HEK293 (cell line): ENCODE results near the gene ZSCAN22.

Experiments used
- BCL11B ChIP-seq: fragments of 450-650 bp; formaldehyde crosslinking; IDR thresholded peaks from 2 replicates; pipeline ENCODE4 v1.5.1; 2016; ENCODE audit warnings: low read depth, missing biosample characterization, missing genetic modification characterization
- FEZF1 ChIP-seq: fragments of 450-650 bp; formaldehyde crosslinking; IDR thresholded peaks from 2 replicates; pipeline ENCODE4 v1.5.1; 2016; ENCODE audit warnings: missing biosample characterization, missing genetic modification characterization
- GLI4 ChIP-seq: fragments of 450-650 bp; formaldehyde crosslinking; IDR thresholded peaks from 2 replicates; pipeline ENCODE4 v1.5.1; 2016; ENCODE audit warnings: missing biosample characterization, missing genetic modification characterization
- HIC1 ChIP-seq: fragments of 450-650 bp; formaldehyde crosslinking; IDR thresholded peaks from 2 replicates; pipeline ENCODE4 v1.5.1; 2016; ENCODE audit warnings: missing biosample characterization, missing genetic modification characterization
- KLF10 ChIP-seq: fragments of 450-650 bp; IDR thresholded peaks from 2 replicates; pipeline ENCODE4 v1.5.1; 2018; ENCODE audit warnings: missing biosample characterization, mild to moderate bottlenecking, missing genetic modification characterization
- KLF17 ChIP-seq: fragments of 450-650 bp; formaldehyde crosslinking; IDR thresholded peaks from 2 replicates; pipeline ENCODE4 v1.5.1; 2016; ENCODE audit warnings: missing biosample characterization, missing genetic modification characterization
- KLF7 ChIP-seq: fragments of 450-650 bp; formaldehyde crosslinking; IDR thresholded peaks from 2 replicates; pipeline ENCODE4 v1.5.1; 2016; ENCODE audit warnings: missing biosample characterization, missing genetic modification characterization, borderline replicate concordance
- PRDM10 ChIP-seq: fragments of 450-650 bp; formaldehyde crosslinking; IDR thresholded peaks from 2 replicates; pipeline ENCODE4 v1.5.1; 2016; ENCODE audit warnings: missing biosample characterization, missing genetic modification characterization
- REPIN1 ChIP-seq: fragments of 450-650 bp; formaldehyde crosslinking; IDR thresholded peaks from 2 replicates; pipeline ENCODE4 v1.5.1; 2017; ENCODE audit warnings: missing biosample characterization, missing genetic modification characterization, low read depth
- SP2 ChIP-seq: fragments of 450-650 bp; formaldehyde crosslinking; IDR thresholded peaks from 2 replicates; pipeline ENCODE4 v1.5.1; 2016; ENCODE audit warnings: missing biosample characterization, missing genetic modification characterization
- WT1 ChIP-seq: fragments of 450-650 bp; formaldehyde crosslinking; IDR thresholded peaks from 2 replicates; pipeline ENCODE4 v1.5.1; 2016; ENCODE audit warnings: missing biosample characterization, missing genetic modification characterization
- ZEB2 ChIP-seq: fragments of 450-650 bp; formaldehyde crosslinking; IDR thresholded peaks from 2 replicates; pipeline ENCODE4 v1.5.1; 2016; ENCODE audit warnings: missing biosample characterization, missing genetic modification characterization
- ZNF19 ChIP-seq: fragments of 450-650 bp; formaldehyde crosslinking; IDR thresholded peaks from 2 replicates; pipeline ENCODE4; 2016; ENCODE audit warnings: missing biosample characterization, missing genetic modification characterization, low read depth
- ZNF354C ChIP-seq: fragments of 450-650 bp; formaldehyde crosslinking; IDR thresholded peaks from 2 replicates; pipeline ENCODE4 v1.5.1; 2016; ENCODE audit warnings: missing biosample characterization, missing genetic modification characterization, low read depth, borderline replicate concordance
- ZNF391 ChIP-seq: fragments of 450-650 bp; formaldehyde crosslinking; IDR thresholded peaks from 2 replicates; pipeline ENCODE4 v1.5.1; 2016; ENCODE audit warnings: low read depth, missing biosample characterization, missing genetic modification characterization, borderline replicate concordance
- ZNF555 ChIP-seq: fragments of 450-650 bp; formaldehyde crosslinking; conservative IDR thresholded peaks from 2 replicates; pipeline ENCODE4 v1.5.1; 2017; ENCODE audit warnings: missing biosample characterization, mild to moderate bottlenecking, missing genetic modification characterization, inconsistent platforms
- ZNF596 ChIP-seq: fragments of 450-650 bp; IDR thresholded peaks from 2 replicates; pipeline ENCODE4 v1.5.0; 2018; ENCODE audit warnings: missing biosample characterization, mild to moderate bottlenecking, missing genetic modification characterization, moderate library complexity
- ZSCAN30 ChIP-seq: fragments of 450-650 bp; IDR thresholded peaks from 2 replicates; pipeline ENCODE4 v1.5.1; 2018; ENCODE audit warnings: missing biosample characterization, mild to moderate bottlenecking, missing genetic modification characterization, moderate library complexity
- TF ChIP-seq, protein P1 (sequence below): IDR thresholded peaks from 2 replicates; pipeline ENCODE4 v1.6.1; 2011; ENCODE audit warnings: mild to moderate bottlenecking, low read depth, low read length, borderline replicate concordance
- TF ChIP-seq, protein P2 (sequence below): fragments of 450-650 bp; formaldehyde crosslinking; IDR thresholded peaks from 2 replicates; pipeline ENCODE4 v1.5.1; 2016; ENCODE audit warnings: missing biosample characterization, missing genetic modification characterization
- TF ChIP-seq, protein P3 (sequence below): fragments of 450-650 bp; formaldehyde crosslinking; IDR thresholded peaks from 2 replicates; pipeline ENCODE4 v1.5.1; 2016; ENCODE audit warnings: missing biosample characterization, missing genetic modification characterization, borderline replicate concordance

Gene ZSCAN22

DNA sequence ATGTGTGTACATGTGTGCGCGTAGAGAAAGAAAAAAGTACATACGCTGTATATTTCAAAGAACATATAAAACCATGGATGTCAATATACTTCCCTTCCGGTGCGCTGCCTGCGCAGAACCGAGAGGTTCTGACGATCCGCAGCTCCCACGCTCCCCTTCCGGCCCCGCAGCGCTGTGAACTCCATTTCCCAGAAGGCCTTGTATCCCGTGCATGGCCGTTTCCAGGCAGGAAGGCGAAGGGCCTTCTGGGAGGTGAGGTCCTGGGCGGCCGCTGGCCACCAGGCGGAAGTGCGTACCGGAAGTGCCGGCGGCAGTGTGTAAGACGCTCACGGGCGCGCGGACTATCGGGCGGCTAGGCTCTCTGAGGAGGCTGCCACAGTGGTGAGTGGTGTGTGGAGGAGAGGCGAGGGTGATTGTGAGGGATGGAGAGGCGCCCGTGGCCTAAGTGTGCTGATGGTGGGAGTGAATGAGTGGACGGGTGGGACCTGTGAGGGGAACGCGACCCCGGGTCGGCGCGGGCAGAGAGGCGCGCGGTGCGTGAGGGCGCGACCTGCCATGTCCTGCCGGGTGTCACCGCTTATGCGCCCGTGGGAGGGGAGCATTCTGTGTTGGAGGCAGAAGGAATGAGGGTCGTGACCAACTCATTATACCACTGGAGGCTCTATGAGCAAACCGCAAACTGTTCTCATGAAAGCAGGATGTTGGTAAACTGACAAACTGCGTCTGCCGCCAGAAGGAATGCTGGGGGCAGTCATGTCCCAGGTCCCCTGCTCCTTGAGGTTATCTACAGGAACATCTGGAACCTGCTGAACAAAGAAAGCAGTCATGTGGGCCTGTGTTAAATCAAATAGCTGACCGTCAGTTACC, 21.5 kb upstream of the ZSCAN22 start, which contains the start of gene ERVK3-1 (continued):
- TF ChIP-seq REPIN1 (tag by site-specific recombination) (peak; percentile 94), ZNF555 (tag by site-specific recombination) (no peak), ZNF354C (tag by site-specific recombination) (no peak), KLF7 (peak; percentile 83; the same call in 1 of the 2 replicates), KLF10 (tag by site-specific recombination) (no peak), FEZF1 (tag by site-specific recombination) (peak; percentile 84), KLF17 (tag by site-specific recombination) (peak; percentile 74), HIC1 (tag by site-specific recombination) (peak; percentile 68; the same call in 1 of the 2 replicates), ZSCAN30 (0 out of 2 replicates have a peak, but pooled peaks have one; percentile 58), ZNF596 (tag by site-specific recombination) (no peak), GLI4 (tag by site-specific recombination) (peak; percentile 90; the same call in 1 of the 2 replicates), SP2 (tag by site-specific recombination) (peak; percentile 77), ZEB2 (tag by site-specific recombination) (peak; percentile 73), ZNF19 (no peak), BCL11B (tag by site-specific recombination) (peak; percentile 73; the same call in 1 of the 2 replicates), ZNF391 (peak; percentile 85; the same call in 1 of the 2 replicates), WT1 (0 out of 2 replicates have a peak, but pooled peaks have one; percentile 51), PRDM10 (tag by site-specific recombination) (peak; percentile 97)
- TF ChIP-seq, protein P1, sequence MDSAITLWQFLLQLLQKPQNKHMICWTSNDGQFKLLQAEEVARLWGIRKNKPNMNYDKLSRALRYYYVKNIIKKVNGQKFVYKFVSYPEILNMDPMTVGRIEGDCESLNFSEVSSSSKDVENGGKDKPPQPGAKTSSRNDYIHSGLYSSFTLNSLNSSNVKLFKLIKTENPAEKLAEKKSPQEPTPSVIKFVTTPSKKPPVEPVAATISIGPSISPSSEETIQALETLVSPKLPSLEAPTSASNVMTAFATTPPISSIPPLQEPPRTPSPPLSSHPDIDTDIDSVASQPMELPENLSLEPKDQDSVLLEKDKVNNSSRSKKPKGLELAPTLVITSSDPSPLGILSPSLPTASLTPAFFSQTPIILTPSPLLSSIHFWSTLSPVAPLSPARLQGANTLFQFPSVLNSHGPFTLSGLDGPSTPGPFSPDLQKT = peak; percentile 92
- TF ChIP-seq, protein P2, sequence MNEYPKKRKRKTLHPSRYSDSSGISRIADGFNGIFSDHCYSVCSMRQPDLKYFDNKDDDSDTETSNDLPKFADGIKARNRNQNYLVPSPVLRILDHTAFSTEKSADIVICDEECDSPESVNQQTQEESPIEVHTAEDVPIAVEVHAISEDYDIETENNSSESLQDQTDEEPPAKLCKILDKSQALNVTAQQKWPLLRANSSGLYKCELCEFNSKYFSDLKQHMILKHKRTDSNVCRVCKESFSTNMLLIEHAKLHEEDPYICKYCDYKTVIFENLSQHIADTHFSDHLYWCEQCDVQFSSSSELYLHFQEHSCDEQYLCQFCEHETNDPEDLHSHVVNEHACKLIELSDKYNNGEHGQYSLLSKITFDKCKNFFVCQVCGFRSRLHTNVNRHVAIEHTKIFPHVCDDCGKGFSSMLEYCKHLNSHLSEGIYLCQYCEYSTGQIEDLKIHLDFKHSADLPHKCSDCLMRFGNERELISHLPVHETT (tag by site-specific recombination) = peak; percentile 50; the same call in 1 of the 2 replicates
- TF ChIP-seq, protein P3, sequence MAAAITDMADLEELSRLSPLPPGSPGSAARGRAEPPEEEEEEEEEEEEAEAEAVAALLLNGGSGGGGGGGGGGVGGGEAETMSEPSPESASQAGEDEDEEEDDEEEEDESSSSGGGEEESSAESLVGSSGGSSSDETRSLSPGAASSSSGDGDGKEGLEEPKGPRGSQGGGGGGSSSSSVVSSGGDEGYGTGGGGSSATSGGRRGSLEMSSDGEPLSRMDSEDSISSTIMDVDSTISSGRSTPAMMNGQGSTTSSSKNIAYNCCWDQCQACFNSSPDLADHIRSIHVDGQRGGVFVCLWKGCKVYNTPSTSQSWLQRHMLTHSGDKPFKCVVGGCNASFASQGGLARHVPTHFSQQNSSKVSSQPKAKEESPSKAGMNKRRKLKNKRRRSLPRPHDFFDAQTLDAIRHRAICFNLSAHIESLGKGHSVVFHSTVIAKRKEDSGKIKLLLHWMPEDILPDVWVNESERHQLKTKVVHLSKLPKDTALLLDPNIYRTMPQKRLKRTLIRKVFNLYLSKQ = no peak
